CD4-positive, alpha-beta T cell treated with Interleukin-4 for 4 hours (primary cell): ENCODE data around the gene RPL36.
A peak's percentile ranks its signal among the peaks of the same experiment; 100 is the strongest.
"Not testable (repeated sequence)": the region's sequence is repeated elsewhere in the genome, so short reads cannot be mapped to it uniquely, and the experiment has no call there.

Experiments used
- DNase-seq: peaks from one replicate; pipeline ENCODE4 v3.0.0-alpha.2; 2020

Gene RPL36

GRCh38 chr19:5676105-5676771 lies 13.9 kb upstream of the RPL36 start:
- DNase-seq = no peak

GRCh38 chr19:5676772-5677105 lies 13.4 kb upstream of the RPL36 start:
- DNase-seq = no peak

DNA sequence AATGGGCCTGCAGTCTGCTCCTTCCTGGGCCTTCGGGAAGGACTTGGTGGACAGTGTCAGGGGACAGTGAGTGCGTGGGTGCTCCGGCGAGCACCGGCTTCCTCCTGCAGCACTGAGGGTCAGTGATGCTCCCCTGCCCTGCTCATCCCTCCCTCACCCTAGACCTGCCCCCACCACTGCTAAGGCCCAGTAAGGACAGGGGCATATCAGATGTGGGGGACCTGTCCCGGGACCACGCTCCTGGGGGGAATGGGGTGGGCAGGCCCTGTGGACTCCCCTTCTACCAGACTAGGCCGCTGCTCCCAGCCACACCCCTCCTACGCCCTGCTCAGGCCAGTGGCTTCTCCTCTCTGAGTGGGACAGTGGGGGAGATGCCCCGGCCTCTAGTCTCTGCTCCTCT lies 13.0 kb upstream of the RPL36 start:
- DNase-seq = no peak

DNA sequence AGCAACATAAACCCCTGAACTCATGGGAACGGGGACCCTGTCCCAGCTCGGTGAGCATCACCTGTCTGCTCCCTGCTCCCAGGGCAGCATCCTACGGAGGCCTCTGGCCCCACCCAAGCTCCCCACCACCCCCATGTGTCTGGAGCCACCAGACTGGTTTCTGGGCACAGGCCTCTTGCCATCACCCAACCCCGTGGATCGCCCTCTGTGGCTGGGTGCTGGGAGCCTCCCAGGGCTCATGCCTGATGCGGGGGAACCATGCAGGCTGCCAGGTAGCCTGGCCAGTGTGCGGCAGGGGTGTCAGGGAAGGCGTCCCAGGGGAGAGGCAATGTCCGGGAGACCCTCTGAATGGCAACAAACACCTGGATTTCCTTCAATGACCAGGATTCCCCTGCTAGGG lies 12.5 kb upstream of the RPL36 start:
- DNase-seq = no peak

- no peak for DNase-seq
These were observed 11.9 kb upstream of the RPL36 start for GRCh38 chr19:5678071-5678718.

- no peak for DNase-seq
These were observed 10.6 kb upstream of the RPL36 start for GRCh38 chr19:5679289-5680083.

DNA sequence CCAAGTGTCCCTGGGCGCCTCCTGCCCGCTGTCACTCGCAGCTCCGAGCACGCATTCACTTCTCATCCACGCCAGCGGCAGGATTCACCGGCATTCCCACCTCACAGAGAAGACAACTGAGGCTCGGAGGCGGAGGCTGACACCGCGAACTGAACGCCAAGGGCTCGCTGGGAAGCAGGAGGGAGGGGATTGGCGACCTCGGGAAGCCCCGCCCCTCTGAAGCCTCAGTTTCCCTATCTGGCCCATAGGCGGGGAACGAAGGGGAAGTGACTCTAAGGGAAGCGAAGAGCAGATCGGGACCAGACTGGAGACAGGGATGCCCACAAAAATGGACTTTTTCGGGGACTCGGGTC lies 10.0 kb upstream of the RPL36 start:
- DNase-seq = no peak

- DNase-seq = peak; percentile 99
These were observed 9.4 kb upstream of the RPL36 start, which contains the start of the genes HSD11B1L and MICOS13 for GRCh38 chr19:5680437-5681368. TSS of gene HSD11B1L (plus strand) at chr19:5681027. CDS start at chr19:5684833, 3,806 bp downstream. TSS of gene MICOS13 (minus strand) at chr19:5680516. CDS start at chr19:5680486, 30 bp downstream.

DNA sequence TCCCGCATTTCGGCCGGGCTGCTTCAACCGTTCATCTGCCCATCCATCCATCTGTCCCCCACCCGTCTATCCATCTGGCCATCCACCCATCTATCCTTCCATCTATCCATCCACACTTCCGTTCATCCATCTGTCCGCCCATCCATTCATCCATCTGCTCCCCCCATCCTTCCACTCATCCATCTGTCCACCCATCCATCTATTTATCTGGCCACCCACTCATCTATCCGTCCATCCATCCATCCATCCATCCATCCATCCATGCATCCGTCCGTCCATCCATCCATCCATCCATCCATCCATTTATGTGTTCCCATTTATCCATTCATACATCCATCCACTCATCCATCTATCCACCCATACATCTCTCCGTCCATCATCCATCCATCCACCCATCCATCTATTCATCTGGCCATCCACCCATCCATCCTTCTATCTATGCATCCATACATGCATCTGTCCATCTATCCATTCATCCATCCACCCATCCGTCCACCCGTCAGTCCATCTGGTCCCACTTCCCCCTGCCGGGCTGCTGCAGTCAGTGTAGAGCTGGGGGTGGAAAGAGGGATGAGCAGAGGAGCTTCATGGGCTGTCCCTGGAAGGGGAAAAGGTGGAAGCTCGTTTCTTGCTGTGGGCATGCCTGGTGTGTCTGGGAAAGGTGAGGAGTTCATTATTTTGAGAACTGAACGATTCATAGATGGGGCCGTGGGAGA lies 8.5 kb upstream of the RPL36 start:
- no peak for DNase-seq

DNA sequence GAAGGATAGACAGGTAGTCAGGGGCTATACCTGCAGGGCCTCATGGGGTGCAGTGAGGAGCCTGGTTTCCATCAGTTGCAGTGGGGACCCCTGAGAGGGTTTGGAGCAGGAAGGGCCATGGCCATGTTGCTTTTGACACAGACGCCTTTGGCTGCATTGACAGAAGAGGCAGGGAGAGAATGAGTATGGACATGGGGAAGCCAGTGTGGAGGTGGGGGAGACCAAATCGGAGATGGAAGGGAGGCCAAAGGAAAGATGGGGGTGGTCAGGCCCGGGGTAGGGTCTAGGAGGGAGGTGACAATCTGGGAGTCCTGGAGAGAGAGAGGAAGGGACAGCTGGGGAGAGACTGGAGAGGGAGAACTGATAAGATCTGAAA lies 8.0 kb upstream of the RPL36 start:
- no peak for DNase-seq

- DNase-seq = no peak
These were observed 6.8 kb upstream of the RPL36 start for GRCh38 chr19:5683177-5683886.

- no peak for DNase-seq
These were observed 5.2 kb upstream of the RPL36 start for GRCh38 chr19:5684694-5685430.

GRCh38 chr19:5686326-5686646 lies 3.8 kb upstream of the RPL36 start:
- DNase-seq = no peak

DNA sequence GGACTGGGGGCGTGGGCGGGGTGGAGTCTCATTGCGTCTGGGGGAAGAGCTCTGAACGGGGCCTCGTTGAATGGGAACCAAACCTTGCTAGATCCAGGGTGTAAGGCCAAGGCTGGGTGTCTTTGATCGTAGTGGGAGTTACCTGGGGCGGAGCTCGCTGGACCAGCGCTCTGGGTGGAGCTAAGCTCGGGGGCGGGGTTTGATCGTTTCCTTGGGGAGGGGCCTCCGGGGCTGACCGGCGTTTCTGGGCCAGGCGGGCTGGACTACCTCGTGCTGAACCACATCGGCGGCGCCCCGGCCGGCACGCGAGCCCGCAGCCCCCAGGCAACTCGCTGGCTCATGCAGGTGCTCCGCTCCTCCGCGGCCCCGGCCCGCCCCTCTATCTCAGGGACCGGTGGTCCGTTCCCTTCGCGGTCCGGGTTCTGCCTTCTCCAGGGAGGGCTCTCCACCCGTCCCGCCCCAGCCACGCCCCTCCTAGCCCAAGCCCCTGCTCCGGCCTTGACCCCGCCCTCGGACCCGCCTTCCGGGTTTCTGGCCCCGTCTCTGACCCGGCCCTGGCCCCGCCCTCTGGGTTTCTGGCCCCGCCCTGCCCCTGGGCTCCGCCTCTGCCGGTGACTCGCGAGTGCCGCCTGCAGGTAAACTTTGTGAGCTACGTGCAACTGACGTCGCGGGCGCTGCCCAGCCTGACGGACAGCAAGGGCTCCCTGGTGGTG lies 3.3 kb upstream of the RPL36 start:
- DNase-seq = peak; percentile 91

DNA sequence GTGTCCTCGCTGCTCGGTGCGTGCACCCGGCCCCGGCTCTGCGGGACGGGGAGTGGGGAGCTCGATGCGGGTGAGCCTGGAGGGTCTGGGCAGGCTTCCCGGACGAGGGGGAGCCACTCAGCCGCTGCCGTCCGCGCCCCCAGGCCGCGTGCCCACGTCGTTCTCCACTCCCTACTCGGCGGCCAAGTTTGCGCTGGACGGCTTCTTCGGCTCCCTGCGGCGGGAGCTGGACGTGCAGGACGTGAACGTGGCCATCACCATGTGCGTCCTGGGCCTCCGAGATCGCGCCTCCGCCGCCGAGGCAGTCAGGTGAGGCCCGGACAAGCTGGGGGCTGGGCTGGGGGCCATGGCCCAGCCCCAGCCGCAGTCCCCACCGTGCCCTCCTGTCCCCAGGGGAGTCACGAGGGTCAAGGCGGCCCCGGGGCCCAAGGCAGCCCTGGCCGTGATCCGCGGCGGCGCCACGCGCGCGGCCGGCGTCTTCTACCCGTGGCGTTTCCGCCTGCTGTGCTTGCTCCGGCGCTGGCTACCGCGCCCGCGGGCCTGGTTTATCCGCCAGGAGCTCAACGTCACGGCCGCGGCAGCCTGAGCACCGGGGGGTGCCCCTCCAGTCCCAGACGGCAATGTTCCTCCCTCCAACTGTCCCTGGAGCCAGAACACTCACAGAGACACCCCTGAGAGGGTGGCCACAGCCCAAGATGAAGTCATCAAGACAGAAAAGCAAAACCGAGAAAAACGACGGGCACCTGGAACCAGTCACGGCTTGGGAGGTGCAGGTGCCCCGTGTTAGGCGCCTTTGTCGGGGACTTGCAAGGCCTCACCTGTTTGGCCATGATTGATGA lies 2.5 kb upstream of the RPL36 start:
- no peak for DNase-seq

DNA sequence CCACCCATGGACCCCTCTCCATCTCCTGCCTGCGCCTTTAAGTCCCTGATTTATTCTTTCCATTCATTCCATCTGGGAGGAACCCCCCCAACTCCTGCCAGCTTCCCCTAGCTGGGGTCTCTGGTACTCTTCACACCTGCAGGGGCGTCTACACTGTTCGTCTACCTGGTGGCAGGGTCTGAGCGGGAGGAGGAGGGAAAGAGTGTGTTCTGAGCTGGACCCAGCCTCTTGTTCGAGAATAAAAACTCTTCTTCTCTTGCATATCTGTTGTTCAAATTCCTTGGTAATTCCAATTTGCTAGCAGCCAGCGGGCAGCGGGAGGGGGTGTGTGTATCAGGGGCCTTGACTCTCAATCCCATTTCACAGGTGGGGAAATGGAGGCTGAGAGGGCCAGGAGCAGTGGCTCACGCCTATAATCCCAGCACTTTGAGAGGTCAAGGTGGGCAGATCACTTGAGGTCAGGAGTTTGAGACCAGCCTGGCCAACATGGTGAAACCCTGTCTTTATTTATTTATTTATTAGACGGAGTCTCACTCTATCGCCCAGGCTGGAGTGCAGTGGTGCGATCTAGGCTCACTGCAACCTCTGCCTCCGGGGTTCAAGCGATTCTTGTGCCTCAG lies 1.7 kb upstream of the RPL36 start:
- not testable (repeated sequence) for DNase-seq

DNA sequence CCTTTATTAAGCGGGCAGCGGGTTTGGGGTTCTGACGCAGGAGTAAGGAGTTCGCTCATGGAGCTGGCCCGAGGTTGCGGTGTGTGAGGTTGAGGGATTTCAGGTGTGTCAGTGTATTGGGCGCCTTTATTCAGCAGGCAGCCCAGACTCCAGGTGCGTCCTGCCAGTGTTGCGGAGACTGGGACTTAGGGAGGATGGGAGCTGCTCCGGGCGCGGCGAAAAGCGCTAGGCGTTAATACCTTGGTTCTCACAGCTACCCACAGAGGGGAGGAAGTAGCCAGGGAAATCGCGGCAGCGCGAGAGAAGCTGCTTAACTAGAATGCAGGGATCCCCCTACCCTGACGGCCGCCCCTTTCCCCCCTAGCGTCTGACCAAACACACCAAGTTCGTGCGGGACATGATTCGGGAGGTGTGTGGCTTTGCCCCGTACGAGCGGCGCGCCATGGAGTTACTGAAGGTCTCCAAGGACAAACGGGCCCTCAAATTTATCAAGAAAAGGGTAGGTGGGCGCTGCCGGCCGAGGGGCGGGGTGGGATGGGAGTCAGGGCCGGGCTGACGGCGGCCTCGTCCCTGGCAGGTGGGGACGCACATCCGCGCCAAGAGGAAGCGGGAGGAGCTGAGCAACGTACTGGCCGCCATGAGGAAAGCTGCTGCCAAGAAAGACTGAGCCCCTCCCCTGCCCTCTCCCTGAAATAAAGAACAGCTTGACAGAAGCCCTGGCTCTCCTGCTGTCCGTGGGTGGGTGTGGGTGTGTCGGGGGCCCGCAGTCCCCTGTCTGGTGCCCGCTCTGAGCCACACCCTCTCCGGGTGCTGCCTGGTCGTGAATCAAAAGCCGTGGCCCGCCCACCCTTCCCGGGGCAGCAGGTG lies 1.1 kb downstream of the RPL36 start:
- peak; percentile 2 for DNase-seq
